Measurements from ENCODE around the gene TMTC2.

The TMTC2 gene

GRCh38 chr12:82787016-82787415, 100.3 kb downstream of the TMTC2 start:
- TF ChIP-seq, protein P1, sequence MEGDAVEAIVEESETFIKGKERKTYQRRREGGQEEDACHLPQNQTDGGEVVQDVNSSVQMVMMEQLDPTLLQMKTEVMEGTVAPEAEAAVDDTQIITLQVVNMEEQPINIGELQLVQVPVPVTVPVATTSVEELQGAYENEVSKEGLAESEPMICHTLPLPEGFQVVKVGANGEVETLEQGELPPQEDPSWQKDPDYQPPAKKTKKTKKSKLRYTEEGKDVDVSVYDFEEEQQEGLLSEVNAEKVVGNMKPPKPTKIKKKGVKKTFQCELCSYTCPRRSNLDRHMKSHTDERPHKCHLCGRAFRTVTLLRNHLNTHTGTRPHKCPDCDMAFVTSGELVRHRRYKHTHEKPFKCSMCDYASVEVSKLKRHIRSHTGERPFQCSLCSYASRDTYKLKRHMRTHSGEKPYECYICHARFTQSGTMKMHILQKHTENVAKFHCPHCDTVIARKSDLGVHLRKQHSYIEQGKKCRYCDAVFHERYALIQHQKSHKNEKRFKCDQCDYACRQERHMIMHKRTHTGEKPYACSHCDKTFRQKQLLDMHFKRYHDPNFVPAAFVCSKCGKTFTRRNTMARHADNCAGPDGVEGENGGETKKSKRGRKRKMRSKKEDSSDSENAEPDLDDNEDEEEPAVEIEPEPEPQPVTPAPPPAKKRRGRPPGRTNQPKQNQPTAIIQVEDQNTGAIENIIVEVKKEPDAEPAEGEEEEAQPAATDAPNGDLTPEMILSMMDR (IDR thresholded peaks at IDR 0.05; ENCODE audit: insufficient read depth, low read length, poor library complexity, severe bottlenecking) = no peak
- TF ChIP-seq EZH2phosphoT487 (conservative IDR thresholded peaks at IDR 0.05; ENCODE audit: low read length) = no peak
- Histone ChIP-seq H3K9ac (ENCODE audit: low read length) (no peak overlapping the region), H3K79me2 (ENCODE audit: insufficient read depth, low read length) (no peaks in the 10 kb centered on the region), H3F3A (ENCODE audit: insufficient read depth) (no peaks in the 10 kb centered on the region), H3K9me2 (replicated peaks; ENCODE audit: insufficient read depth, low read length) (no peaks in the 10 kb centered on the region), H3K36me3 (ENCODE audit: low read length) (no peaks in the 10 kb centered on the region), H3K9me3 (ENCODE audit: insufficient read depth, low read length) (no peaks in the 10 kb centered on the region), H3K4me3 (ENCODE audit: insufficient read depth, low read length, poor library complexity, severe bottlenecking) (no peak overlapping the region), H4K20me1 (ENCODE audit: low read depth, low read length) (no peaks in the 10 kb centered on the region), H3K27me3 (ENCODE audit: low read length) (no peaks in the 10 kb centered on the region), H3K4me2 (ENCODE audit: low read depth, low read length, poor library complexity, severe bottlenecking) (no peak overlapping the region), H3K27ac (ENCODE audit: low read depth, low read length) (no peak overlapping the region), H2AFZ (ENCODE audit: low read depth, low read length, severe bottlenecking) (no peak overlapping the region)

GRCh38 chr12:82788594-82788993, 101.9 kb downstream of the TMTC2 start:
- no peak overlapping the region for H3K27ac ChIP-seq (ENCODE audit: low read depth, low read length)
- H3K36me3 ChIP-seq (ENCODE audit: low read length) = no peaks in the 10 kb centered on the region
- no peaks in the 10 kb centered on the region for H3K9me2 ChIP-seq (replicated peaks; ENCODE audit: insufficient read depth, low read length)
- H4K20me1 ChIP-seq (ENCODE audit: low read depth, low read length) = no peaks in the 10 kb centered on the region
- H3K4me3 ChIP-seq (ENCODE audit: insufficient read depth, low read length, poor library complexity, severe bottlenecking) = no peak overlapping the region
- H3K4me2 ChIP-seq (ENCODE audit: low read depth, low read length, poor library complexity, severe bottlenecking) = no peak overlapping the region
- TF ChIP-seq EZH2phosphoT487 (conservative IDR thresholded peaks at IDR 0.05; ENCODE audit: low read length) = no peak
- TF ChIP-seq, protein P1 (IDR thresholded peaks at IDR 0.05; ENCODE audit: insufficient read depth, low read length, poor library complexity, severe bottlenecking) = no peak
- no peak overlapping the region for H3K9ac ChIP-seq (ENCODE audit: low read length)
- H3F3A ChIP-seq (ENCODE audit: insufficient read depth) = no peaks in the 10 kb centered on the region
- no peaks in the 10 kb centered on the region for H3K9me3 ChIP-seq (ENCODE audit: insufficient read depth, low read length)
- H2AFZ ChIP-seq (ENCODE audit: low read depth, low read length, severe bottlenecking) = no peak overlapping the region
- no peaks in the 10 kb centered on the region for H3K79me2 ChIP-seq (ENCODE audit: insufficient read depth, low read length)
- H3K27me3 ChIP-seq (ENCODE audit: low read length) = no peaks in the 10 kb centered on the region

GRCh38 chr12:82789674-82790073, 103.0 kb downstream of the TMTC2 start:
- no peak overlapping the region for H2AFZ ChIP-seq (ENCODE audit: low read depth, low read length, severe bottlenecking)
- no peak overlapping the region for H3K4me3 ChIP-seq (ENCODE audit: insufficient read depth, low read length, poor library complexity, severe bottlenecking)
- H4K20me1 ChIP-seq (ENCODE audit: low read depth, low read length) = no peaks in the 10 kb centered on the region
- no peaks in the 10 kb centered on the region for H3K9me2 ChIP-seq (replicated peaks; ENCODE audit: insufficient read depth, low read length)
- no peaks in the 10 kb centered on the region for H3K9me3 ChIP-seq (ENCODE audit: insufficient read depth, low read length)
- no peak overlapping the region for H3K9ac ChIP-seq (ENCODE audit: low read length)
- H3K4me2 ChIP-seq (ENCODE audit: low read depth, low read length, poor library complexity, severe bottlenecking) = no peak overlapping the region
- H3K79me2 ChIP-seq (ENCODE audit: insufficient read depth, low read length) = no peaks in the 10 kb centered on the region
- H3K27ac ChIP-seq (ENCODE audit: low read depth, low read length) = no peak overlapping the region
- no peak for TF ChIP-seq EZH2phosphoT487 (conservative IDR thresholded peaks at IDR 0.05; ENCODE audit: low read length)
- TF ChIP-seq, protein P1 (IDR thresholded peaks at IDR 0.05; ENCODE audit: insufficient read depth, low read length, poor library complexity, severe bottlenecking) = no peak
- H3K36me3 ChIP-seq (ENCODE audit: low read length) = no peaks in the 10 kb centered on the region
- H3F3A ChIP-seq (ENCODE audit: insufficient read depth) = no peaks in the 10 kb centered on the region
- H3K27me3 ChIP-seq (ENCODE audit: low read length) = no peaks in the 10 kb centered on the region

Data from SU-DHL-6 (cell line).